AG10803 (cell line): ENCODE results near the gene ODAPH.
"Not testable (repeated sequence)": the region's sequence is repeated elsewhere in the genome, so short reads cannot be mapped to it uniquely, and the experiment has no call there.

Experiments
- DNase-seq: peaks from one replicate; pipeline ENCODE4 v3.0.0; 2010; ENCODE audit warnings: low read depth
- H3K4me3 ChIP-seq: 2 replicates; pipeline ENCODE4 v1.5.1; 2011; ENCODE audit warnings: mild to moderate bottlenecking, low read length, control low read depth
- TF ChIP-seq, protein P1 (sequence below): conservative IDR thresholded peaks from 2 replicates; pipeline ENCODE4 v1.5.1; 2011; ENCODE audit warnings: mild to moderate bottlenecking, low read length, control low read depth, inconsistent platforms

ODAPH gene

DNA sequence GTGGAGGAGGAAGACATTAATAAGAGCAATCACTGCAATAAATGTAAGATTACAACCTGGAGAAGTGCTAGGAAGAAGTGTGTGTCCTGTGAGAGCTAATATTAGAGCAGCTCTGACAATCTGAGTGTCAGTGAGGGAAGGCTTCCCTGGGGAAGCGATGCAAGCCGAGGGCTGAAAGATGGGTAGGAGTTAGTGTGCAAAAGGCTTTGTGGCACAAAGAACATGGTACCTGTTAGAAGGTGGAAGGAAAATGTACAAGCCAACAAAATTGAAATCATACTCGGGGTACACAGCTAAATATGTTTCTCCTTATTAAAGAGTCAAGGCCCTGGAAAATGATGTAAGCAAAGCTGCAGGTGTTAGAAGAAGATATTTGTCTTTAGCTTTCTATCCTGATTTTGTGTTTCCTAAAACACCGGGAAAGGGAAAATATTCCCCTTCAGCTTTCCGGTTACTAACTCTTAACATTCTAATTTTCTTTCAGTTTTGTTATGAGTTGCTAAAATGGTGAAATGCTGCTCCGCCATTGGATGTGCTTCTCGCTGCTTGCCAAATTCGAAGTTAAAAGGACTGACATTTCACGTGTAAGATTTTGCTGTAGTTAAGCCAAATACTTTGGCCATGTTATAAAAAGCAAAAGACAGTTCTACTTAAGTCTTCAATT lies 40.8 kb upstream of the ODAPH start:
- H3K4me3 ChIP-seq: peak overlapping the region; percentile 95
- DNase-seq: no peak
- TF ChIP-seq, protein P1, sequence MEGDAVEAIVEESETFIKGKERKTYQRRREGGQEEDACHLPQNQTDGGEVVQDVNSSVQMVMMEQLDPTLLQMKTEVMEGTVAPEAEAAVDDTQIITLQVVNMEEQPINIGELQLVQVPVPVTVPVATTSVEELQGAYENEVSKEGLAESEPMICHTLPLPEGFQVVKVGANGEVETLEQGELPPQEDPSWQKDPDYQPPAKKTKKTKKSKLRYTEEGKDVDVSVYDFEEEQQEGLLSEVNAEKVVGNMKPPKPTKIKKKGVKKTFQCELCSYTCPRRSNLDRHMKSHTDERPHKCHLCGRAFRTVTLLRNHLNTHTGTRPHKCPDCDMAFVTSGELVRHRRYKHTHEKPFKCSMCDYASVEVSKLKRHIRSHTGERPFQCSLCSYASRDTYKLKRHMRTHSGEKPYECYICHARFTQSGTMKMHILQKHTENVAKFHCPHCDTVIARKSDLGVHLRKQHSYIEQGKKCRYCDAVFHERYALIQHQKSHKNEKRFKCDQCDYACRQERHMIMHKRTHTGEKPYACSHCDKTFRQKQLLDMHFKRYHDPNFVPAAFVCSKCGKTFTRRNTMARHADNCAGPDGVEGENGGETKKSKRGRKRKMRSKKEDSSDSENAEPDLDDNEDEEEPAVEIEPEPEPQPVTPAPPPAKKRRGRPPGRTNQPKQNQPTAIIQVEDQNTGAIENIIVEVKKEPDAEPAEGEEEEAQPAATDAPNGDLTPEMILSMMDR: no peak

DNA sequence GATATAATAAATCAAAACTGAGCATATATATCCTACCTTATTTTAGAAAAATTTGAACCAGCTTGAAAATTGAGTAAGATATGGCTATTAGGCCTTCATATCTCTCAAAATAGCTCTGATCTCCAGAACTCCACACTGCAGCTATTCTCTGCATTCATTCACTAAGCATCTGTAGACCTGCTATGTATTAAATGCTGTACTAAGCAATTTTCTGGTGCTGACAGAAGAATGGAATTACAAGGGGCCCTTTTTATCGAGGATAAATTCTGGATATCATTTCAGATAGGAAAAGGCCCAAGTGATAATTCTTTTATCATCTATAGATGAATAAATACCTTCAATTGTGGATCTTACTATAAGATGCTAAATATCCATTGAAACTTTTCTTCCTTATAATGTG lies 39.7 kb upstream of the ODAPH start:
- DNase-seq: no peak
- TF ChIP-seq, protein P1: no peak
- no peak overlapping the region for H3K4me3 ChIP-seq

DNA sequence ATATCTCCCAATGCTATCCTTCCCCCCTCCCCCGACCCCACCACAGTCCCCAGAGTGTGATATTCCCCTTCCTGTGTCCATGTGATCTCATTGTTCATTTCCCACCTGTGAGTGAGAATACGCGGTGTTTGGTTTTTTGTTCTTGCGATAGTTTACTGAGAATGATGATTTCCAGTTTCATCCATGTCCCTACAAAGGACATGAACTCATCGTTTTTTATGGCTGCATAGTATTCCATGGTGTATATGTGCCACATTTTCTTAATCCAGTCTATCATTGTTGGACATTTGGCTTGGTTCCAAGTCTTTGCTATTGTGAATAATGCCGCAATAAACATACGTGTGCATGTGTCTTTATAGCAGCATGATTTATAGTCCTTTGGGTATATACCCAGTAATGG lies 36.4 kb upstream of the ODAPH start:
- H3K4me3 ChIP-seq, DNase-seq: not testable (repeated sequence)

DNA sequence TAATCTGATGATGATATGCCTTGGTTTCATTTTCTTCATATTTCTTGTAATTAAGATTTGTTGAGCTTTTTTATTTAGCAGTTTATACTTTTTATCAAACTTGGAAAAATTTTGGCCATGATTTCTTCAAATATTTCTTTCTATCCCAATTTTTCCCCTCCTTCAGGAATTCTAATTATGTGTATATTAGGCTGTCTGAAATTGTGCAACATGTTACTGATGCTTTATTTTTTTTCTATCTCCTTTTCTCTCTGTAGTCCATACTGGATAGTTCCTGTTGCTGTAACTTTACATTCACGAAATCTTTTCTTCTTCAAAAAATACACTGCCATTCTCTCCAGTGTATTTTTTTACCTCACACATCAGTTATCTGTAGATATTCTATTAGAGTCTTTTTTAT lies 30.8 kb upstream of the ODAPH start:
- TF ChIP-seq, protein P1: no peak
- no peak for DNase-seq
- H3K4me3 ChIP-seq: no peak overlapping the region

DNA sequence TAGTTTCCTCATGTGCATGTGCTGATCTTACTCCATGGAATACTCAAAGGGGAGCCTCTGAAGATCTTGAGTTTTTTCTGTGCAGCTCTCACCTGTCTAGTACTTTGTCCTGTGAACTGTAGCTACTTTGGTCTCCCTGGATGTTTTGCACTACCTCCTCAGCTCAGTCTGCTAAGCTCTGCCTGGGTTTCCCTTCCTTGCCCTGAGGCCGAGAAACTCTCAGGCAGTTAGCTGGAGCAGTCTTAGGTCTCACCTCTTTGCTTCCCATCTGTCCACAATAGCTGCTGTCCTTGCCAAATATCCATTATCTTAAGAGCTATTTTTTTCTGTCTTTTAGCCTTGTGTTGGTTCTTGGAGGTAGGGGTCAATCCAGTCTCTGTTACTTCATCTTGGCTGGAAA lies 30.0 kb upstream of the ODAPH start:
- no peak for DNase-seq
- TF ChIP-seq, protein P1: no peak
- H3K4me3 ChIP-seq: no peak overlapping the region

DNA sequence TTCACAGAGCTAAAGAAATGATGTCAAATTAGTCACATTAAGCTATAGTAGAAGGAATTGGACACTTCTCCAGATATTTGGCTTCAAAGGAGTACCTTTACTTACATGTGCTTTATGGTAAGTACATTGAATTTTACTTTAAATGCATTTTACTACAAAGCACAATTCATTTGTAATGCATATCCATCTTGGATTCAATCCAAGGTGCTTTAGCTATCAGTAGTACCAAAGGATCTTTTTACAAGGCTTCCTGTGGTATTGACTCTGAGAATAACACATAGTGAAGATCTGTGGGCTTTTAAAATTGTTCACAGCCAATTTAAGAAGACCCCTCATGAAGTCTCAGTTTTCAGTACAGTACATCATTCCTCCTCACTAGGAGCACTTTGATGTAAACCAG lies 28.4 kb upstream of the ODAPH start:
- no peak for DNase-seq
- TF ChIP-seq, protein P1: no peak
- no peak overlapping the region for H3K4me3 ChIP-seq

DNA sequence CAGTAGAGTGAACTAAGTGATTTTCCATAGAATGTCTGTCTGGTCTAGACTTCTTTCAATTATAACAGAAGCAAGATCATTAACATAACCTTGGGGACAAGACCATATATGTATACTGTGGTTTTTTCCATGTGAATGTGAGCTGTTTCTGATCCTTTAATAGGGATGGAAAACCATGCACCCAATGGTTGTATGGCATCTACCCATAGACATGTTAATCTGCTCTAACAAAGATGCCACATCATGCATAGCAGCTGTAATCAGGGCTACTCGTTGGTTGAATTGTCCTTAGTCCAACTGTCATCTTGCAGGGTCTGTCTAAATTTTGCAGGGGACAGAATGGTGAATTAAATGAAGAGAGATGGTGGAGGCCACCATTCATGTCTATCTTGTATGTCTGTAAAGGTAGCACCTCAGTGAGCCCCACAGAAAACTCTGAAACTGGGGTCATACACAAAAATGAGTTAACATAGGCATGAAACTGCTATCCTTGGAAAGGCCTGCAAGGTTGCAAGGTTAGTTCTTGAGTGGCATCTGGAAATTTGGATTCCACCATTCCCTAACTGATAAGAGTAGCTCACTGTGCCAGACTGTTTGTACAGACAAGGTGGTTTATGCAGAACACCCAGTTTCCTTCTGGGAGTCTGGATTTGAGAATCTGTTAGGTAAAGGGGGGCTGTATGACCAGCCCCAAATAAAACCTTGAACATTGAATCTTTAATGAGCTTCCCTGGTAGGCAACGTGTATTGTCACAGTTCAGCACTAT lies 25.1 kb upstream of the ODAPH start:
- TF ChIP-seq, protein P1: no peak
- DNase-seq: no peak
- H3K4me3 ChIP-seq: no peak overlapping the region

DNA sequence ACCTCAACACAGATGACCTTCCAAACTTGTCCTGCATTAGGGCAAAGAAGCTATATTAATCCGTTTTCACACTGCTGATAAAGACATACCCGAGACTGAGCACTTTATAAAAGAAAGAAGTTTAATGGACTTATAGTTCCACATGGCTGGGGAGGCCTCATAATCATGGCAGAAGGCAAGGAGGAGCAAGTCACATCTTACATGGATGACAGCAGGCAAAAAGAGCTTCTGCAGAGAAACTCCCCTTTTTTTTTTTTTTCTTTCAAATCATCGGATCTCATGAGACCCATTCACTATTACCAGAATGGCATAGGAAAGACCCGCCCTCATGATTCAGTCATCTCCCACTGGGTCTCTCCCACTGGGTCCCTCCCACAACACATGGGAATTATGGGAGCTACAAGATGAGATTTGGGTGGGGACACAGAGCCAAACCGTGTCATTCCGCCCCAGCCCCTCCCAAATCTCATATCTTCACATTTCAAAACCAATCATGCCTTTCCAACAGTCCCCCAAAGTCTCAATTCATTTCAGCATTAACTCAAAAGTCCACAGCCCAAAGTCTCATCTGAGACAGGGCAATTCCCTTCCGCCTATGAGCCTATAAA lies 24.2 kb upstream of the ODAPH start:
- DNase-seq: not testable (repeated sequence)

DNA sequence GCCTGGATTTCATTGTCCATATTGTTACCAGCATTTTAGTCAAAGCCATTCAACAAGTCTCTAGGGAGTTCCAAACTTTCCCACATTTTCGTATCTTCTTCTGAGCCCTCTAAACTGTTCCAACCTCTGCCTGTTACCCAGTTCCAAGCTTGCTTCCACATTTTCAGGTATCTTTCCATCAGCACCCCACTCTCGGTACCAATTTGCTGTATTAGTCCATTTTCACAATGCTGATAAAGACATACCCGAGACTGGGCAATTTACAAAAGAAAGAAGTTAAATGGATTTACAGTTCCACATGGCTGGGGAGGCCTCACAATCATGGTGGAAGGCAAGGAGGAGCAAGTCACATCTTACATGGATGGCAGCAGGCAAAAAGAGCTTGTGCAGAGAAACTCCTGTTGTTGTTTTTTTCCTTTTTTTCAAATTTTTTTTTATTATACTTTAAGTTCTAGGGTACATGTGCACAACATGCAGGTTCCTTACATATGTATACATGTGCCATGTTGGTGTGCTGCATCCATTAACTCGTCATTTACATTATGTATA lies 22.5 kb upstream of the ODAPH start:
- H3K4me3 ChIP-seq, DNase-seq: not testable (repeated sequence)

More for the DNA sequence above, 24.2 kb upstream of the ODAPH start:
- not testable (repeated sequence) for H3K4me3 ChIP-seq

DNA sequence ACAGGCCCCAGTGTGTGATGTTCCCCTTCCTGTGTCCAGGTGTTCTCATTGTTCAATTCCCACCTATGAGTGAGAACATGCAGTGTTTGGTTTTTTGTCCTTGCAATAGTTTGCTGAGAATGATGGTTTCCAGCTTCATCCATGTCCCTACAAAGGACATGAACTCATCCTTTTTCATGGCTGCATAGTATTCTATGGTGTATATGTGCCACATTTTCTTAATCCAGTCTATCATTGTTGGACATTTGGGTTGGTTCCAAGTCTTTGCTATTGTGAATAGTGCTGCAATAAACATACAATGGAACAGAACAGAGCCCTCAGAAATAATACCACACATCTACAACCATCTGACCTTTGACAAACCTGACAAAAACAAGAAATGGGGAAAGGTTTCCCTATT lies 21.9 kb upstream of the ODAPH start:
- H3K4me3 ChIP-seq, DNase-seq: not testable (repeated sequence)

DNA sequence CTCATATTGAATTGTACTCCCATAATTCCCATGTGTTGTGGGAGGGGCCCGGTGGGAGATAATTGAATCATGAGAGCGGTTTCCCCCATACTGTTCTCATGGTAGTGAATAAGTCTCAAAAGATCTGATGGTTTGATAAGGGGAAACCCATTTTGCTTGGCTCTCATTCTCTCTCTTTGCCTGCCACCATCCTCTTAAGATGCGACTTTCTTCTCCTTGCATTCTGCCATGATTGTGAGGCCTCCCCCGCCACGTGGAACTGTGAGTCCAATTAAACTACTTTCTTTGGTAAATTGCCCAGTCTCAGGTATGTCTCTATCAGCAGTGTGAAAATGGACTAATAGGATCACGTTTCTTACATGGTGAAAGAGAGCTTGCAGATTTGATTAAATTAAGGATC lies 18.6 kb upstream of the ODAPH start:
- DNase-seq, H3K4me3 ChIP-seq: not testable (repeated sequence)
